Cardiac muscle cell (in vitro differentiated cells and primary cell): ENCODE measurements around the gene ZNF121. TPM values are rescaled to one million over a fixed set of nuclear protein-coding genes. Genes with fewer than 3 reads are reported as not detected.

Source experiments
- DNase-seq, 2 donors: peaks; one replicate each; pipeline versions ENCODE4 v3.0.0 to v3.0.0-alpha.2; 2010 to 2017; ENCODE audit warnings: low read depth in 1 of 2, low spot score in 1 of 2
- H3K27ac ChIP-seq: fragments of 200-600 bp; sonication (generic); 2 replicates; pipeline ENCODE4 v1.5.1; 2016
- H3K27me3 ChIP-seq: fragments of 200-600 bp; sonication (generic); 2 replicates; pipeline ENCODE4 v1.6.0; 2016; ENCODE audit warnings: control low read depth
- H3K36me3 ChIP-seq: fragments of 200-600 bp; sonication (generic); 2 replicates; pipeline ENCODE4 v1.5.1; 2016; ENCODE audit warnings: control low read depth
- H3K4me1 ChIP-seq: fragments of 200-600 bp; sonication (generic); 2 replicates; pipeline ENCODE4 v1.8.1; 2017; ENCODE audit warnings: low read depth, mild to moderate bottlenecking, mixed run types
- H3K4me3 ChIP-seq: fragments of 200-600 bp; sonication (generic); 2 replicates; pipeline ENCODE4 v1.5.1; 2016; ENCODE audit warnings: mild to moderate bottlenecking
- H3K9me3 ChIP-seq: fragments of 200-600 bp; sonication (generic); 2 replicates; pipeline ENCODE4 v1.5.1; 2017; ENCODE audit warnings: low read depth, mild to moderate bottlenecking, control low read depth
- CTCF ChIP-seq: IDR thresholded peaks from 2 replicates; pipeline ENCODE4 v1.5.1; 2012; ENCODE audit warnings: low read depth, mild to moderate bottlenecking, low read length
- polyA plus RNA-seq: library from polyadenylated mRNA; unstranded; fragments of >200 nt; fragmentation: Nextera tagmentation; extraction: Ambion mirVana; gene quantifications from 2 replicates; pipeline ENCODE4 v1.2.1, GENCODE V29; 2016
- total RNA-seq: library from RNA; depleted of rRNA; stranded (reverse); fragments of >200 nt; gene quantifications from 2 replicates; pipeline ENCODE4 v1.2.3, GENCODE V29; 2016

ZNF121 gene
- 22.5 and 42.0 TPM in 2 replicates for total RNA-seq
- 5.9 and 11.0 TPM in 2 replicates for polyA plus RNA-seq

GRCh38 chr19:9584073-9584833 is at the start of gene ZNF121:
Gene ZNF121, minus strand, starts transcription at chr19:9584504. Its CDS starts 16,407 bp downstream, at chr19:9568097.
- H3K27ac ChIP-seq: peak within 1 kb of the TSS; percentile 74
- peak within 1 kb of the TSS; percentile 60 for H3K4me3 ChIP-seq
- H3K9me3 ChIP-seq: no peaks in the 10 kb centered on the region
- H3K4me1 ChIP-seq: peaks cover 8% of the 10 kb centered on the region
- H3K36me3 ChIP-seq: no peaks in the 10 kb centered on the region
- TF ChIP-seq CTCF: no peak
- DNase-seq: peak; percentile 86 to 92
- H3K27me3 ChIP-seq: no peaks in the 10 kb centered on the region

GRCh38 chr19:9627856-9628255 is 43.6 kb upstream of the ZNF121 start:
- Histone ChIP-seq H3K27me3 (no peaks in the 10 kb centered on the region), H3K4me1 (peaks cover 17% of the 10 kb centered on the region), H3K4me3 (no peak overlapping the region), H3K9me3 (no peaks in the 10 kb centered on the region), H3K36me3 (no peaks in the 10 kb centered on the region), H3K27ac (no peak overlapping the region)
- TF ChIP-seq CTCF: no peak
- no peak for DNase-seq

GRCh38 chr19:9622531-9622930 is 38.2 kb upstream of the ZNF121 start:
- Histone ChIP-seq H3K4me3 (peak overlapping the region; percentile 93), H3K27ac (peak overlapping the region; percentile 100), H3K9me3 (no peaks in the 10 kb centered on the region), H3K36me3 (peaks cover 20% of the 10 kb centered on the region), H3K27me3 (no peaks in the 10 kb centered on the region), H3K4me1 (peaks cover 34% of the 10 kb centered on the region)
- DNase-seq: no peak
- no peak for TF ChIP-seq CTCF

- peak; percentile 94 for DNase-seq
- Histone ChIP-seq H3K27ac (peak within 1 kb of the TSS; percentile 100), H3K9me3 (no peaks in the 10 kb centered on the region), H3K27me3 (no peaks in the 10 kb centered on the region), H3K4me1 (peaks cover 24% of the 10 kb centered on the region), H3K36me3 (peaks cover 30% of the 10 kb centered on the region), H3K4me3 (peak within 1 kb of the TSS; percentile 93)
- TF ChIP-seq CTCF: no peak
Measured at GRCh38 chr19:9621156-9622037, 37.1 kb upstream of the ZNF121 start, which contains the start of gene ZNF561. Gene ZNF561, minus strand, starts transcription at chr19:9621232. Its CDS starts 1,776 bp downstream, at chr19:9619456.

GRCh38 chr19:9620842-9621155 is 36.5 kb upstream of the ZNF121 start:
- Histone ChIP-seq H3K9me3 (no peaks in the 10 kb centered on the region), H3K4me3 (peak overlapping the region; percentile 93), H3K27ac (peak overlapping the region; percentile 100), H3K27me3 (no peaks in the 10 kb centered on the region), H3K36me3 (peaks cover 36% of the 10 kb centered on the region), H3K4me1 (peaks cover 20% of the 10 kb centered on the region)
- no peak for TF ChIP-seq CTCF
- no peak for DNase-seq
